ENCODE results near the gene MS4A10. TPM values are rescaled to one million over a fixed set of nuclear protein-coding genes. Genes with fewer than 3 reads are reported as not detected.

Gene MS4A10
- total RNA-seq, 3 donors from 2014 or later (not counting 1 experiment from before 2014, with no cell fraction given), result not detected

- Histone ChIP-seq H3K27me3 (ENCODE audit: control insufficient read depth, insufficient read depth, low read length) (no peaks in the 10 kb centered on the region), H3K4me1 (ENCODE audit: control insufficient read depth, insufficient read depth, low read length) (no peaks in the 10 kb centered on the region), H3K4me3 (ENCODE audit: low read length) (no peak overlapping the region), H3K36me3 (ENCODE audit: control insufficient read depth, insufficient read depth, low read length) (no peaks in the 10 kb centered on the region), H3K27ac (ENCODE audit: low read length) (no peak overlapping the region), H3K9me3 (ENCODE audit: control insufficient read depth, insufficient read depth, low read length) (no peaks in the 10 kb centered on the region)
- 91% methylated on average over 15 of the region's 17 CpGs for WGBS (ENCODE audit: insufficient coverage)
- Mint-ChIP-seq H3K9me3 (no peaks in the 10 kb centered on the region), H3K36me3 (no peaks in the 10 kb centered on the region), H3K4me1 (no peaks in the 10 kb centered on the region), H3K27ac (no peak overlapping the region), H3K4me3 (no peak overlapping the region), H3K27me3 (ENCODE audit: low read depth in 2 of 2) (peaks cover 2 to 7% of the 10 kb centered on the region in 2 donors)
- TF ChIP-seq, protein P1, sequence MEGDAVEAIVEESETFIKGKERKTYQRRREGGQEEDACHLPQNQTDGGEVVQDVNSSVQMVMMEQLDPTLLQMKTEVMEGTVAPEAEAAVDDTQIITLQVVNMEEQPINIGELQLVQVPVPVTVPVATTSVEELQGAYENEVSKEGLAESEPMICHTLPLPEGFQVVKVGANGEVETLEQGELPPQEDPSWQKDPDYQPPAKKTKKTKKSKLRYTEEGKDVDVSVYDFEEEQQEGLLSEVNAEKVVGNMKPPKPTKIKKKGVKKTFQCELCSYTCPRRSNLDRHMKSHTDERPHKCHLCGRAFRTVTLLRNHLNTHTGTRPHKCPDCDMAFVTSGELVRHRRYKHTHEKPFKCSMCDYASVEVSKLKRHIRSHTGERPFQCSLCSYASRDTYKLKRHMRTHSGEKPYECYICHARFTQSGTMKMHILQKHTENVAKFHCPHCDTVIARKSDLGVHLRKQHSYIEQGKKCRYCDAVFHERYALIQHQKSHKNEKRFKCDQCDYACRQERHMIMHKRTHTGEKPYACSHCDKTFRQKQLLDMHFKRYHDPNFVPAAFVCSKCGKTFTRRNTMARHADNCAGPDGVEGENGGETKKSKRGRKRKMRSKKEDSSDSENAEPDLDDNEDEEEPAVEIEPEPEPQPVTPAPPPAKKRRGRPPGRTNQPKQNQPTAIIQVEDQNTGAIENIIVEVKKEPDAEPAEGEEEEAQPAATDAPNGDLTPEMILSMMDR (IDR thresholded peaks at IDR 0.05), result no peak
- intact Hi-C loops (cut with micrococcal nuclease), result no loop called here
- no peak for DNase-seq
- ATAC-seq, result no peak
Observed at GRCh38 chr11:60797846-60798630, 12.9 kb downstream of the MS4A10 start.

GRCh38 chr11:60798631-60799030, 13.5 kb downstream of the MS4A10 start:
- peaks cover 2 to 7% of the 10 kb centered on the region in 2 donors for H3K27me3 Mint-ChIP-seq (ENCODE audit: low read depth in 2 of 2)
- Histone ChIP-seq H3K27ac (ENCODE audit: low read length) (no peak overlapping the region), H3K27me3 (ENCODE audit: control insufficient read depth, insufficient read depth, low read length) (no peaks in the 10 kb centered on the region), H3K36me3 (ENCODE audit: control insufficient read depth, insufficient read depth, low read length) (no peaks in the 10 kb centered on the region), H3K9me3 (ENCODE audit: control insufficient read depth, insufficient read depth, low read length) (no peaks in the 10 kb centered on the region), H3K4me1 (ENCODE audit: control insufficient read depth, insufficient read depth, low read length) (no peaks in the 10 kb centered on the region), H3K4me3 (ENCODE audit: low read length) (no peak overlapping the region)
- no peak overlapping the region for H3K4me3 Mint-ChIP-seq
- H3K36me3 Mint-ChIP-seq, result no peaks in the 10 kb centered on the region
- intact Hi-C loops (cut with micrococcal nuclease), result no loop called here
- TF ChIP-seq, protein P1 (IDR thresholded peaks at IDR 0.05), result no peak
- WGBS (ENCODE audit: insufficient coverage), result 91% methylated on average over 3 of the region's 3 CpGs
- no peaks in the 10 kb centered on the region for H3K9me3 Mint-ChIP-seq
- DNase-seq (no peak), ATAC-seq (no peak)
- no peak overlapping the region for H3K27ac Mint-ChIP-seq
- no peaks in the 10 kb centered on the region for H3K4me1 Mint-ChIP-seq

- 90% methylated on average over 10 of the region's 10 CpGs for WGBS (ENCODE audit: insufficient coverage)
- no peaks in the 10 kb centered on the region for H3K36me3 Mint-ChIP-seq
Observed at GRCh38 chr11:60801194-60801593, 16.1 kb downstream of the MS4A10 start.

More at GRCh38 chr11:60801194-60801593, 16.1 kb downstream of the MS4A10 start:
- ATAC-seq (no peak), DNase-seq (no peak)
- peaks cover 6 to 7% of the 10 kb centered on the region in 2 donors for H3K27me3 Mint-ChIP-seq (ENCODE audit: low read depth in 2 of 2)
- Histone ChIP-seq H3K36me3 (ENCODE audit: control insufficient read depth, insufficient read depth, low read length) (no peaks in the 10 kb centered on the region), H3K4me3 (ENCODE audit: low read length) (no peak overlapping the region), H3K27me3 (ENCODE audit: control insufficient read depth, insufficient read depth, low read length) (no peaks in the 10 kb centered on the region), H3K9me3 (ENCODE audit: control insufficient read depth, insufficient read depth, low read length) (no peaks in the 10 kb centered on the region), H3K4me1 (ENCODE audit: control insufficient read depth, insufficient read depth, low read length) (no peaks in the 10 kb centered on the region), H3K27ac (ENCODE audit: low read length) (no peak overlapping the region)
- H3K27ac Mint-ChIP-seq, result no peak overlapping the region
- H3K4me3 Mint-ChIP-seq, result no peak overlapping the region
- H3K4me1 Mint-ChIP-seq, result peaks cover 0 to 7% of the 10 kb centered on the region in 2 donors
- H3K9me3 Mint-ChIP-seq, result no peaks in the 10 kb centered on the region
- TF ChIP-seq, protein P1 (IDR thresholded peaks at IDR 0.05), result no peak
- intact Hi-C loops (cut with micrococcal nuclease), result no loop called here
